Tibial nerve (tissue), 4 donors: ENCODE data around the gene GASK1A.

Source experiments
- EP300 ChIP-seq, 2 donors: sonication (generic); formaldehyde crosslinking; IDR thresholded peaks; one replicate each; pipeline ENCODE4 v1.6.1; 2017; ENCODE audit warnings: antibody characterized with exemption in 2 of 2, mild to moderate bottlenecking in 1 of 2
- POLR2A ChIP-seq, 2 donors: fragments of 450-650 bp; IDR thresholded peaks; one replicate each; pipeline ENCODE4 v1.6.1; 2017; ENCODE audit warnings: antibody characterized with exemption in 2 of 2, mild to moderate bottlenecking in 2 of 2, moderate library complexity in 2 of 2
- TF ChIP-seq, protein P1 (sequence below), 5 experiments: fragments of 200-600 bp in 3 of 5; fragments of 450-650 bp in 2 of 5; sonication (generic) in 3 of 5; IDR thresholded peaks; one replicate each; pipeline ENCODE4 v1.5.1; 2016 to 2019; ENCODE audit warnings: antibody characterized with exemption in 5 of 5, mild to moderate bottlenecking in 3 of 5, moderate library complexity in 2 of 5

DNA sequence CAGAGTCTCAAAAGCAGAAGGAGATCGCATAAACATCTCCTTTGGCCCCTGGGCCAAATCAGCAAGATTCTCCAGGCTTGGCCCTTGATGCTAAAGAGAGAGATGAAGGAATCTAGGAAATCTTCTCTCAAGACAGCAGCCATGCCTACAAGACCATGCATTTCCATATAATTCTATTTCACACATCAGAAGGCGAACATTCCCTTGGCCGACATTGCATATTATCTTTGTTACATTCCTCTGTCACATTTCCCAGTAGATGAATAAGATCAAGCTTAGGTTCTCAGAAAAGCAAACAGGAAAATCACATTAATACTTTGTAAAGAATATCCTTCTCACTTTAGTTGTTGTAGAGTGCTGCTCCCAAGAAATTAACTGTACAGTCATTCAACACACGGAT lies 21.3 kb downstream of the GASK1A start:
- TF ChIP-seq, protein P1, sequence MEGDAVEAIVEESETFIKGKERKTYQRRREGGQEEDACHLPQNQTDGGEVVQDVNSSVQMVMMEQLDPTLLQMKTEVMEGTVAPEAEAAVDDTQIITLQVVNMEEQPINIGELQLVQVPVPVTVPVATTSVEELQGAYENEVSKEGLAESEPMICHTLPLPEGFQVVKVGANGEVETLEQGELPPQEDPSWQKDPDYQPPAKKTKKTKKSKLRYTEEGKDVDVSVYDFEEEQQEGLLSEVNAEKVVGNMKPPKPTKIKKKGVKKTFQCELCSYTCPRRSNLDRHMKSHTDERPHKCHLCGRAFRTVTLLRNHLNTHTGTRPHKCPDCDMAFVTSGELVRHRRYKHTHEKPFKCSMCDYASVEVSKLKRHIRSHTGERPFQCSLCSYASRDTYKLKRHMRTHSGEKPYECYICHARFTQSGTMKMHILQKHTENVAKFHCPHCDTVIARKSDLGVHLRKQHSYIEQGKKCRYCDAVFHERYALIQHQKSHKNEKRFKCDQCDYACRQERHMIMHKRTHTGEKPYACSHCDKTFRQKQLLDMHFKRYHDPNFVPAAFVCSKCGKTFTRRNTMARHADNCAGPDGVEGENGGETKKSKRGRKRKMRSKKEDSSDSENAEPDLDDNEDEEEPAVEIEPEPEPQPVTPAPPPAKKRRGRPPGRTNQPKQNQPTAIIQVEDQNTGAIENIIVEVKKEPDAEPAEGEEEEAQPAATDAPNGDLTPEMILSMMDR (IDR thresholded peaks at IDR 0.05): no peak
- TF ChIP-seq EP300 (IDR thresholded peaks at IDR 0.05) (no peak), POLR2A (IDR thresholded peaks at IDR 0.05) (no peak)
